Bronchial epithelial cell (primary cell): ENCODE results near the gene BANP. TPM values are rescaled to one million over a fixed set of nuclear protein-coding genes. Genes with fewer than 3 reads are reported as not detected.
"Not testable (repeated sequence)": the region's sequence is repeated elsewhere in the genome, so short reads cannot be mapped to it uniquely, and the experiment has no call there.

Source experiments
- DNase-seq: peaks from one replicate; pipeline ENCODE4 v3.0.0-alpha.2; 2010; ENCODE audit warnings: low read depth
- FAIRE-seq: peaks from 2 replicates; lab custom pipeline; 2011; peaks lifted over from hg19 to GRCh38; lab: Jason Lieb, UNC
- H3K27me3 ChIP-seq: 2 replicates; pipeline ENCODE4 v1.5.1; 2011; ENCODE audit warnings: low read length; ENCODE audit not compliant: control insufficient read depth, insufficient read depth
- H3K36me3 ChIP-seq: 2 replicates; pipeline ENCODE4 v1.5.1; 2011; ENCODE audit warnings: low read length; ENCODE audit not compliant: control insufficient read depth, insufficient read depth
- H3K4me3 ChIP-seq: 2 replicates; pipeline ENCODE4 v1.5.1; 2011; ENCODE audit warnings: mild to moderate bottlenecking, low read depth, low read length, control low read depth
- CTCF ChIP-seq: IDR thresholded peaks from 2 replicates; pipeline ENCODE4 v1.5.1; 2011; ENCODE audit warnings: mild to moderate bottlenecking, moderate library complexity, low read length, control low read depth, inconsistent platforms; ENCODE audit not compliant: insufficient read depth, severe bottlenecking
- total RNA-seq: library from RNA; depleted of rRNA; stranded (reverse); fragments of >200 nt; gene quantifications from 2 replicates; pipeline ENCODE4 v1.2.1, GENCODE V29; 2014

BANP gene
- total RNA-seq, 1 donor from 2014 or later: 22.1 TPM

DNA sequence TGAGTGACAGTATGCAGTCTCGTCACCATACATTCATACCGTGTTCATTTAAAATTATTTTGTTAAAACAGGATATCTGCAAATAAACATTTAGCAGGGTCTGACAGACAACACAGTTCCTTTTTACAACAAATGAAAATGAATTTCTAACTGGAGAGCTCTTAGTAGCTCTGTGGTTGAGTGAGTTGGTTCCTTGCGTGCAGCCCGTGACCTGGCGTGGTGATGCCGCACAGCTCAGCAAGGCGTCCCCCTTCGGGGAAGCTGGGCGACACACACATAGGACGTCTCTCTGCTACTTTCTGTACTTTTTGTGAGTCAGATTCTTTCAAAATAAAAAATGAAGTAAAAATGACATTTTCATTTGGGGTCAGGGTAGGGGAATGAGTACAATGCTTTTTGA is 86.1 kb downstream of the BANP start:
- DNase-seq, FAIRE-seq, H3K4me3 ChIP-seq, H3K36me3 ChIP-seq, H3K27me3 ChIP-seq: not testable (repeated sequence)

DNA sequence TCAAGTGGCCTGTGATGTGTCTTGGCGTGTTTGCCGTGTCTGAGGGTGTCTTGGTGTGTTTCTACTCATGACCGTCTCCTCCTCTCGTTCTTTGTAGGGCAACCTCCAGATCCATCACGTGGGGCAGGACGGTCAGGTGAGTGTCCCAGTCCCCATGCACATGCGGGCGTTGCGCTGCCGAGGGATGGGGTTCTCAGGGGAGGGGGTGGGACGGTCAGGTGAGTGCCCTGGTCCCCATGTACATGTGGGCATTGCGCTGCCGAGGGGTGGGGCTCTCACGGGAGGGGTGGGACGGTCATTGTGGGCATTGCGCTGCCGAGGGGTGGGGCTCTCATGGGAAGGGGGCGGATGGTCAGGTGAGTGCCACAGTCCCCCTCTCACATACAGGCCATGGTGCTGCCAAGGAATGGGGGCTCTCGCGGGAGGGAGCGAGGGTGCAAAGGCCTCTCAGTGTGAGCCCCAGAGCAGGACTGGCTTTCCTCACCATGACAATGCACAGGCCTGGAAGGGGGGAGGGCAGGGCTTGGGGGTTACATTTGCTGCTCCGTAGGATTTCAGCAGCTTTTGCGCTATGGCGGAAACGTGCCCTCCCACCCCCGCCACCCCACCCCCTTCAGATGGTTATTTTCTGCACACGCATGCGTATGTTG is 86.8 kb downstream of the BANP start:
- not testable (repeated sequence) for H3K4me3 ChIP-seq, H3K27me3 ChIP-seq, DNase-seq, H3K36me3 ChIP-seq, FAIRE-seq

- not testable (repeated sequence) for FAIRE-seq, DNase-seq, H3K27me3 ChIP-seq, H3K4me3 ChIP-seq, H3K36me3 ChIP-seq
Measured at GRCh38 chr16:88038526-88038908, 87.3 kb downstream of the BANP start.

DNA sequence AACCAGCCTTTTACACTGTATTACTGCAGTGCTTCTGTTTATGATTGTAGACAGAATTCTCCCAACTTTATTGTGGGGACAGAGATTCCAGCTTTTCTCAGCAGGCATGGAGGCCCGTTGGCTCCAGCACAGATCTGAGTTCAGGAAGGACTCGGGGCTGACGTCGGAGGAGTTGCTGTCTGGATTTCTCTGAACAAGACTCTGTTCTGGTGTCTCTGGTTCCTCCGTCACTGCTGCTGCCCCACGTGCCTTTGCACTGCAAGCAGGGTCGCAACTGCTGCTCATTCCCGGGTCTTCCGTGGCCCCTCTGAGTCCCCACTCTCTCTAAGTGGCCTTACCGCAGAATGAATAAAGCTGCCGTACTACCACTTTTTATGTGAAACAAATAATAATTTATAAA is 88.4 kb downstream of the BANP start:
- no peak for DNase-seq
- no peak for FAIRE-seq
- H3K36me3 ChIP-seq: peaks cover 3% of the 10 kb centered on the region

GRCh38 chr16:88040196-88040876 is 89.1 kb downstream of the BANP start:
- not testable (repeated sequence) for H3K36me3 ChIP-seq, H3K4me3 ChIP-seq, H3K27me3 ChIP-seq, DNase-seq, FAIRE-seq

More for the DNA sequence above, 88.4 kb downstream of the BANP start:
- TF ChIP-seq CTCF: no peak
- H3K4me3 ChIP-seq: no peak overlapping the region
- no peaks in the 10 kb centered on the region for H3K27me3 ChIP-seq

DNA sequence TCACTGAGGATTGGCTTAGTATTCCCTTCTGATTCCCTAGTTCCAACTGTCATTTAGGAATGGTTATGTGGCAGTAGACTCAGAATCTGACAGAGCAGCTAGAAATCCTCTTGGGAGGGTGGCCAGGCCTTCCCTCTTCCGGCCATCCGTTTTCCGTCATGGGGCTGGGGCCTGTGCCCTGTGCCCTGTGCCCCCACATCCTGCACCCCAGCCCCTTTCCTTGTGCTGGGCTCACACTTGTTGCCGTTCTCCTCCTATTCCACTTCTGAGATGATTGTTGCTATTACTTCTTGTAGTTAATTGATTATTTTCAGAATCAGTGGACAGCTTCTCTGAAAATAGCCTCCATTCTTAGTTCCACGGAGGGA is 89.6 kb downstream of the BANP start:
- not testable (repeated sequence) for H3K4me3 ChIP-seq, DNase-seq, FAIRE-seq, H3K36me3 ChIP-seq, H3K27me3 ChIP-seq

- H3K4me3 ChIP-seq, FAIRE-seq, H3K36me3 ChIP-seq, H3K27me3 ChIP-seq, DNase-seq: not testable (repeated sequence)
Measured at GRCh38 chr16:88041506-88041905, 90.3 kb downstream of the BANP start.

- DNase-seq, H3K4me3 ChIP-seq, H3K36me3 ChIP-seq, H3K27me3 ChIP-seq, FAIRE-seq: not testable (repeated sequence)
Measured at GRCh38 chr16:88041986-88042562, 90.8 kb downstream of the BANP start.

DNA sequence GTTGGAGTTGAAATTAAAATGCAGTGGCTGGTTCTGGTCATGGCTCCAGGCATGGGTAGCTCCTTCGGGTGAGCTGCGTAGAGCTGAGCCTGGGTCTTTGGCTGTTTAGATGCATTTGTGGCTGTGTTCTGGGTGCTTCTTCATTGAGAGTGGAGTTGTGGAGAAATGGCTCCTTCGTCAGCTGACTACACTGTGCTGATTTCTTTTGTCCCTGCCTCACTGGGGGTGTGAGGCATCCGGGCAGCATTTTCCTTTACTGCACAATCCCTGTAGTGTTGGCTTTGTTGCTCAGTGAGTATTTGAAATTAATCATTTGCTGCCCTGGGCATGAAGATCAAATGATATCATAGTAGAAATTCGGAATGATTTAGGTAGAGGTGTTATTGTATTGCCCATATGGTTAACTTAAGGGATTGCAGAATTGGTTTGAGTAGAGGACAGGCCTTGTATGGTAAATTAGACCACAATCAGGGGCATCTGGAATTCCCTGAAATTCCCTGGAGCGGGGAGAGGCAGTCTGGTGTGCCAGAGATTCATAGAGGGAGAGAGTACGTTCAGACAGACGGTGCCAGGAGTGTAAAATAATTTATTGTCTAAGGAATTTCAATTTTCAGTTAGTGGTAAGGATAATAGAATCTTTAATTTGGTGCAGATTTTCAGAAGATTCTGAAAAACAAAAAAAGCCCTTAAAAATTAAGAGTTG is 92.1 kb downstream of the BANP start:
- H3K27me3 ChIP-seq, FAIRE-seq, H3K4me3 ChIP-seq, DNase-seq, H3K36me3 ChIP-seq: not testable (repeated sequence)

- FAIRE-seq, H3K36me3 ChIP-seq: not testable (repeated sequence)
Measured at GRCh38 chr16:88044121-88044581, 92.9 kb downstream of the BANP start.

DNA sequence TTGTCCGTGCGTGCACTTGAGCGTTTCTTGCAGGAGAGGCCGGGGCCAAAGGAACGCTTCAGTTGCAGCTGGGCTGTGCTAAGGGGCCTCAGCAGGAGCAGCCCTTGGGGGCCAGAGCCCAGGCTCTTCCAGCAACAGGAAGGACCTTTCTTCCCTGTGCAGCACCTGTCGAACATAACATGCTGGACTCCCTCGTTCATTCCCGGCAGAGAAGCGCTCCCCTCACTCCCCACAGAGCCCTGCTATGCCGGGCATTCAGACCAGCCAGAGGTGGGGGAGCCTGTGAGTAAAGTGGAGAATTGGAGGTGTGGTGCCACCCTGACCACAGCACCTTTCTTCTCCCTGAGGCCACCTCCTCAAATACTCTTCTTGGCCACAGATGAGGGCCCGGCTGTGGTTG is 94.1 kb downstream of the BANP start:
- not testable (repeated sequence) for H3K27me3 ChIP-seq, H3K36me3 ChIP-seq, DNase-seq, FAIRE-seq, H3K4me3 ChIP-seq

More at GRCh38 chr16:88044121-88044581, 92.9 kb downstream of the BANP start:
- not testable (repeated sequence) for H3K27me3 ChIP-seq, DNase-seq, H3K4me3 ChIP-seq
